CD4-positive, alpha-beta T cell treated with Interleukin-2 at 100 ng/mL for 4 hours (primary cell): ENCODE results near the gene RGPD3.

Source experiments
- DNase-seq: peaks from one replicate; pipeline ENCODE4 v3.0.0-alpha.2; 2020; ENCODE audit warnings: low spot score

The RGPD3 gene

GRCh38 chr2:106342831-106343251 lies 125.4 kb downstream of the RGPD3 start:
- DNase-seq: no peak

GRCh38 chr2:106341666-106342065 lies 126.5 kb downstream of the RGPD3 start:
- no peak for DNase-seq
